ENCODE results near the gene PMPCA. TPM values are rescaled to one million over a fixed set of nuclear protein-coding genes. Genes with fewer than 3 reads are reported as not detected.

The PMPCA gene
- total RNA-seq, 2 experiments from 2014 or later: 53.3 to 76.1 TPM

DNA sequence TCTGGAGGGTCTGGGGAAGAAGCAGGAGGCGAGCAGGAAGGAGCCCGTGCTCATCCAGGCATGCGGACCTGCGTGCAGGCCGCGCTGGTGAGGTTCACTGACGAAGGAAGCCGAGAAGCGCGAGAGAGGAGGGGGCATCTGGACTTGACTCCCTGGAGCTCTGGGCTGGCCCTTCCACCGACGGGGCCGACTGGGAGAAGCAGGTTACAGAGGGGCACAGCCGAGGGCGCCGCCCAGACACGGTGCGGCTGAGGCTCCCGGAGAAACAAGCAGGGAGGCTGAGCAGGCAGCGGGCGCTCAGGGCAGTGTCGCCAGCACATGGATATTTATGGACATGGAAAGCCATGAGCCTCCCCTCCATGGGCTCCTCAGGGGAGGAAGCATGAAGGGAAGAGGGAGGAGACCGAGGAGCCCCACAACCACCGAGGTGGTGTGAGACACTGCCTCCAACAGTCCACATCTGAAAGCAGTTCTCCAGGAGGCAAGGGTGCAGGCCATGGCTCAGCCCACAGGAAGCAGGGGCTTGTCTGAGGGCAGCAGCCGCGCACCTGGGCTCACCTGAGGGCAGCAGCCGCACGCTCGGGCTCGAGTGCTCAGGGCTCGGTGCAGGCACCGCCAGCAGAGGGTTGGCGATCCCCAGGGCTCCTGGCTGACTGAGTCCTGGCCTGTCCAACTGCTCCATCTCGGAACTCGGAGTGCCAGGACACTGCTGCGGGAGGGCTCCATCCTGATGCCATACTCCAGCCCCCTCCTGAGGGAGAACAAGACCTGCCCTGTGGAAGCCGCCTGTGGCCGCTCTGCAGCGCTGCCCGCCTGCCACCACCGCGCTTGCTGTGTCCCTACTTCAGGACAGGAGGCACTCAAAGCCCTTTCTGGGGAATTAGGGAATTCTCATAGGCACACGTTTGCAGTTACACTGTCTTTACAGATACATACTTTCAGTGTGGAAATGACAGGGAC is 44.9 kb downstream of the PMPCA start:
- Histone ChIP-seq H3K9me2 (ENCODE audit: insufficient read depth, low read length) (no peaks in the 10 kb centered on the region), H3K4me1 (ENCODE audit: insufficient read depth, low read length, poor library complexity, severe bottlenecking) (no peaks in the 10 kb centered on the region), H3K4me2 (ENCODE audit: low read length) (no peak overlapping the region), H3K9me3 (ENCODE audit: low read length) (no peaks in the 10 kb centered on the region), H3K36me3 (ENCODE audit: insufficient read depth, low read length) (peaks cover 86% of the 10 kb centered on the region), H4K20me1 (ENCODE audit: insufficient read depth, low read length) (no peaks in the 10 kb centered on the region), H3K4me3 (ENCODE audit: low read depth, low read length, poor library complexity, severe bottlenecking) (no peak overlapping the region), H3K27ac (ENCODE audit: low read depth, low read length, poor library complexity, severe bottlenecking) (no peak overlapping the region), H3K79me2 (ENCODE audit: insufficient read depth, low read depth, low read length) (no peaks in the 10 kb centered on the region), H2AFZ (ENCODE audit: low read length) (no peak overlapping the region)
- intact Hi-C loops (cut with micrococcal nuclease; ENCODE audit: unreplicated experiment): no loop called here
- BruUV-seq (replicated peaks): no TSS peak
- POLR2A ChIA-PET: no interaction called here
- no peak for DNase-seq (ENCODE audit: low spot score)
- CTCF ChIA-PET (ENCODE audit: unreplicated experiment): no interaction called here
- no peak for TF ChIP-seq EZH2phosphoT487 (IDR thresholded peaks at IDR 0.05; ENCODE audit: borderline replicate concordance, low read depth, low read length)
- no peak for TF ChIP-seq CTCF (conservative IDR thresholded peaks at IDR 0.05; ENCODE audit: low read length)

DNA sequence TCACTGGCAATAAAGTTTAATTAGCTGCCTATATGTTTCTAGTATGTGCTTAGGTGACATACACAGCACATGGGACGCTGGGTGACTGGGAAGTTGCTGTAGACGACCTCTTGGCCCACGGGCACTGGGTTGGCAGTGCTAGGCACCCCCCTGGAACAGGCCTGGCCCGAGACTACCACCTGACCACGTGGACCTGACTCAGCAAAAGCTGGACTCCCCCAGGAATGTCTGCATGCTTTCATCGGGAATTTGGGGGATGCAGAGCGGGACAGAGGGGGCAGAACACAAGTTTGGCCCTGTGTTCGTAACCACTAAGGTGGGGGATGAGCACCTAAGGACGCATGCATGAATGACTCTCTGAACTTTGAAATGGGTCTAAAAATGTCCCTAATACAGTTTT is 45.8 kb downstream of the PMPCA start:
- no TSS peak for BruUV-seq (replicated peaks)

More for the DNA sequence above, 45.8 kb downstream of the PMPCA start:
- Histone ChIP-seq H4K20me1 (ENCODE audit: insufficient read depth, low read length) (no peaks in the 10 kb centered on the region), H3K4me1 (ENCODE audit: insufficient read depth, low read length, poor library complexity, severe bottlenecking) (no peaks in the 10 kb centered on the region), H3K9me3 (ENCODE audit: low read length) (no peaks in the 10 kb centered on the region), H3K79me2 (ENCODE audit: insufficient read depth, low read depth, low read length) (no peaks in the 10 kb centered on the region), H2AFZ (ENCODE audit: low read length) (no peak overlapping the region), H3K4me2 (ENCODE audit: low read length) (no peak overlapping the region), H3K4me3 (ENCODE audit: low read depth, low read length, poor library complexity, severe bottlenecking) (no peak overlapping the region), H3K9me2 (ENCODE audit: insufficient read depth, low read length) (no peaks in the 10 kb centered on the region), H3K36me3 (ENCODE audit: insufficient read depth, low read length) (peaks cover 85% of the 10 kb centered on the region), H3K27ac (ENCODE audit: low read depth, low read length, poor library complexity, severe bottlenecking) (no peak overlapping the region)
- TF ChIP-seq EZH2phosphoT487 (IDR thresholded peaks at IDR 0.05; ENCODE audit: borderline replicate concordance, low read depth, low read length): no peak
- TF ChIP-seq CTCF (conservative IDR thresholded peaks at IDR 0.05; ENCODE audit: low read length): no peak
- POLR2A ChIA-PET: no interaction called here
- intact Hi-C loops (cut with micrococcal nuclease; ENCODE audit: unreplicated experiment): no loop called here
- no peak for DNase-seq (ENCODE audit: low spot score)
- CTCF ChIA-PET (ENCODE audit: unreplicated experiment): no interaction called here
